ENCODE measurements around the gene ACTRT2.

Gene ACTRT2

DNA sequence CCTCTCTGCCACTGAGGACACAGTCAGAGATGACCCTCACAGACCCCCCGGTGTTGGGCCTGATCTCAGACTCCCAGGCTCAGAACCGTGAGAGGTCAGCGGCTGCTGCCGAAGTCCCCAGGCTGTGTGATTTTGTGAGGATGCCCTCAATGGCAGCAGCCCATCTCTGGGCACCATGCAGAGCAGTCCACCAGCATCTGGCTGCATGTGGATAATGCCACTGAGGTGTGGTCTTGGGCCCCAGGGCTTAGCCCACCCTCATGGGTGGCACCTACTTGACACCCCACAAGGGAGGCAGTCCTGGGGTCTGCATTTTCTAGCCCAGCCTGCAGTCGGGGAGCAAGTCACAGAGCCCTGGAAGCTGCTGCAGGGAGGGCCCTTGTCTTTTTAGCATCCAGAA lies 5.5 kb upstream of the ACTRT2 start:
- in situ Hi-C loops (cut with HindIII; ENCODE audit: low sequenced_read_pairs): no loop called here

DNA sequence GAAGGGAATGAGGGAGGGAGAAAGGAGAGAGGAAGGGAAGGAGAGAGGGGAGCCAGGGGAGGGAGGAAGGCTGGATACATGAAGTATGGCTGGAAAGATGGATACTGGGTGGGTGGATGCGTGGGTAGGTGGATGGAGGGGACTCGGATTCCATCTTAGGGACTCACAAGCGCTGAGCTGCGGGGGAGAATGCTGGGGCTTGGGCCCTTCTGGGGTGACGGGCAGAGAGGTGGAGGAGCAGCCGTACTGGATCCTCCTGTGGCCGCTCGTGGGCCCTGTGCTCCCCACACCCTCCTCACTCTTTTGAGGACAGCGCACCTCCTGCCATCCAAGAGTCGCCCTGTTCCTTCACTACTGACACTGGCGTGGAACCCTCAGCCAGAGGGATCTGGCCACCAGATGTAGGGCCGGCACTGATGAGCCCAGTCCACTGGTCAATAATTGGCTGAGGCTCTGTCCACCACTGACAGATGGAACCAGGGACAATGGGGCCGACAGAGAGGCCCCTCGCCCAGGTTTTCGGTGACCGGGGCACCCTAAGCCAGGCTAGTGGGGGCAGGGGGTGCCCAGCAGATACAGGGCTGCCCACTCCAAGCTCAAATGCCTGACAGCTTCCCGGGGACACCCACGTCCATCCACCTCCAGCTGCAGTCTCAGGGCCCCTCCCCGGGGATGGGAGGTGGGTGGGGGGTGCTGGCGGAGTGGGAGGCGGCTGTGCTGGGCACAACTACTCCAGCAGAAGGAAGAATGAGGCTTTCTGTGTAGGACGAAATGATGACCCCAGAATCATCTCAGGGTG lies 4.4 kb upstream of the ACTRT2 start:
- in situ Hi-C loops (cut with HindIII; ENCODE audit: low sequenced_read_pairs): no loop called here

GRCh38 chr1:3017440-3018050 lies 3.7 kb upstream of the ACTRT2 start:
- in situ Hi-C loops (cut with HindIII; ENCODE audit: low sequenced_read_pairs): no loop called here

GRCh38 chr1:3018051-3018471 lies 3.2 kb upstream of the ACTRT2 start:
- in situ Hi-C loops (cut with HindIII; ENCODE audit: low sequenced_read_pairs): no loop called here

GRCh38 chr1:3018576-3018975 lies 2.7 kb upstream of the ACTRT2 start:
- in situ Hi-C loops (cut with HindIII; ENCODE audit: low sequenced_read_pairs): no loop called here

DNA sequence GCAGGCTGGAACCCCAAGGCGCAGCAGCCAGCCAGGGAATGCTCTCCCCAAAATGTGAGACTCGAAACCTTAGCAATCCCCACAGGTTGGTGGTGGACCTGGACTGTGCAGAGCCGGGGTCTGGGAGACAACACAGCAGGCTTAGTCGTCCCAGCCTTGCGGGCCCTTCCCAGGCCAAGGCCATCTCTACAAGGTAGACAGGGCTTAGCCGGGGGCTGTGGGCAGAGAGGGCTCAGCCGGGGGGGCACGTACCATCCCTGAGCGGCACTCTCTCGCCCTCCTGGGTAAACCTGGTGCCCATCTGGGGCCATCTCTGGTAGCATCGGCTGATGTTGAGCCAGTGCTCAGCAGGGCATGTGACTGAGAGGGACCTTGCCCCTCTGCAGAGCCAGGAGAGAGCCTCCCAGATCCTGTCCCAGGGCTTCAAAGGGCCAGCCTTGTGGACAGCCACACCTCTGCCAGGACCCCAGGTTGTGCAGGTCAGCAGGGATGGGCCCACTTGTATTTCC lies 2.2 kb upstream of the ACTRT2 start:
- in situ Hi-C loops (cut with HindIII; ENCODE audit: low sequenced_read_pairs): no loop called here

DNA sequence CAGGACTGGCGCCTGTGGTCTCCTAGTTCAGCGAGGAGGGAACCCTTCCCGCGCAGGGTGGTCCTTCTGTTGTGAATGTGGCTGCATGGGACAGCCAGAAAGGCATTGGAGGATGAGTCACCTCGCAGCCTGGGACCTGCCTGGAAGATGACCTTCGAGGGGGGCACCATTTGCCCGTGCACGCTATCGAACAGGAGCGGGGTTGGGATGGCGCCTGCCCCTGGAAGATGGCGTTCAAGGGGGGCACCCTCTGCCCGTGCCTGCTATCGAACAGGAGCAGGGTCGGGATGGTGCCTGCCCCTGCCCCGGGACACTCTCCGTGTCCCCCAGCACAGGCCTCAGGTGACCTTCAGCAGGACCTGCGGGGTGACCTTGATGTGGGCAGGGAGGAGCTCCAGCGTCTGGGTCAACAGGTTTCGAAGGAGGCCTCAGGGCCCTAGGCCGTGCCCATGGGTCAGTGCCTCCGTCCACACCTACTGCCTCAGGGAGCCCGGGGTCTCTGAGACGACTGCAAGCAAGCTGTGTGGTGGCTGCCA lies 1.7 kb upstream of the ACTRT2 start:
- in situ Hi-C loops (cut with HindIII; ENCODE audit: low sequenced_read_pairs): no loop called here

DNA sequence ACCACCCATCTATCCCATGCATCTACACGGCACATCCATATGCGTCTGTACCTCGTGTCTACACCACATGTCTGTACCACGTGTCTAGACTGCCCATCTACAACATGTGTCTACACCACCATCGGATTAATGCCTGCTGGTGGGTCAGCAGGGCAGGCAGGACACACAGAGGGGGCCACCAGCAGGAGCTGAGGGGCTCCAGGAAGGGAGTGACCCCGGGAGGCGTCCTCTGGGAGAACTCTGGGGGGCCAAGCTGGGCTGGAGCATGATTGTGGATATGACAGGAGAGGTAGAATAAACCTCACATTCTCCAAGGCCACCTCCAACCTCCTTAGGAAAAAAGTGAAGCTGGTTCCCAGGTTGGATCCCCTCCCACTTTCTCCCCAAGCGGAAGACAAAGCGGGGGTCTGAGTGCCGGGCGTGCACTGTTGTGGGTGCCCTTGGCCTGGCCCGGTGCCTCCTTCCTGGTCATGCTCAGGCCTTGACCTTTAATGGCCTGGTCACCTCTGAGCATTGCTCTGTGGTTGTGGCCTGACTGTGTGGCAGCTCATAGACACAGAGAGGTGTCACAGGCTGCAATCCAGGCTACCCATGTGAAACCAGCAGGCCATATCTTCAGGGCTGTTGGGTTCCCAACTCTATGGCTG lies 881 bp upstream of the ACTRT2 start:
- in situ Hi-C loops (cut with HindIII; ENCODE audit: low sequenced_read_pairs): no loop called here

DNA sequence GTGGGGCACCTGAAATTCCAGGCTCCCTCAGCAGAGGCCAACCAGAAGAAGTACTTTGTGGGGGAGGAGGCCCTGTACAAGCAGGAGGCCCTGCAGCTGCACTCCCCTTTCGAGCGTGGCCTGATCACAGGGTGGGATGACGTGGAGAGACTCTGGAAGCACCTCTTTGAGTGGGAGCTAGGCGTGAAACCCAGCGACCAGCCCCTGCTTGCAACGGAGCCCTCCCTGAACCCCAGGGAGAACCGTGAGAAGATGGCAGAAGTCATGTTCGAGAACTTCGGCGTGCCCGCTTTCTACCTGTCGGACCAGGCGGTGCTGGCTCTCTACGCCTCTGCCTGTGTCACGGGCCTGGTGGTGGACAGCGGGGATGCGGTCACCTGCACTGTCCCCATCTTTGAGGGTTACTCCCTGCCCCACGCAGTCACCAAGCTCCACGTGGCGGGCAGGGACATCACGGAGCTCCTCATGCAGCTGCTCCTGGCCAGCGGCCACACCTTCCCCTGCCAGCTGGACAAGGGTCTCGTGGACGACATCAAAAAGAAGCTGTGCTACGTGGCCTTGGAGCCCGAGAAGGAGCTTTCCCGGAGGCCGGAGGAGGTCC lies 634 bp downstream of the ACTRT2 start:
- in situ Hi-C loops (cut with HindIII; ENCODE audit: low sequenced_read_pairs): no loop called here

GRCh38 chr1:3022511-3022973 lies 1.3 kb downstream of the ACTRT2 start:
- in situ Hi-C loops (cut with HindIII; ENCODE audit: low sequenced_read_pairs): no loop called here

- in situ Hi-C loops (cut with HindIII; ENCODE audit: low sequenced_read_pairs): no loop called here
Observed at GRCh38 chr1:3022976-3023375, 1.7 kb downstream of the ACTRT2 start.

- in situ Hi-C loops (cut with HindIII; ENCODE audit: low sequenced_read_pairs): no loop called here
Observed at GRCh38 chr1:3024019-3024418, 2.8 kb downstream of the ACTRT2 start.

DNA sequence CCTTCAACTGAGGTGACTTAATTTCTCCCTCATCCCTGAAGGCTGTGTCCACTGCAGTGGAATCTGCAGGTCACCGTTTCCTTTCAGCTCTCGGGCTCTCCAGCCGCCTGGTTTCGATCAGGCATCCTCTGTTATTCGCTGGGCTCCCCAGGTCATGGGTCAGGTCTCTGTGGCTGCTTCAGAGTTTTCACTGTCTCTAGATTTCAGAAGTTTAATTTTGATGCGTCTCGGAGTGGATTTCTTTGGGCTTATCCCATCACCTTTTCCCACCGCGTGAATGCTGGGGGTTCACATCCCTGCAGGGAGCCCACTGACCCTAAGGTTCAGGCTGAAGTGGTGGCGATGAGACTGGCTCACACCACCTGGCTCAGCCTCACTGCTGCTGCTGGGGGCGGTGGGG lies 3.3 kb downstream of the ACTRT2 start:
- in situ Hi-C loops (cut with HindIII; ENCODE audit: low sequenced_read_pairs): no loop called here

DNA sequence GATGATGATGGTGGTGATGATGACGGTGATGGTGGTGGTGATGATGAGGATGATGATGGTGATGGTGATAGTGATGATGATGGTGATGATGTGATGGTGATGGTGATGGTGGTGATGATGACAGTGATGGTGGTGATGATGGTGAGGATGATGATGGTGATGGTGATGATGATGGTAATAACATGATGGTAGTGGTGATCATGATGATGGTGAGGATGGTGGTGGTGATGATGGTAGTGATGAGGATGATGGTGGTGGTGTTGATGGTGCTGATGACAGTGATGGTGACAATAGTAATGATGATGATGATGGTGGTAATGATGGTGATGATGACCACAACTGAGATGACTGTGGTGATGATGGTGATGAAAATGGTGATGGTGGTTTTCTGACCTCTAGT lies 4.9 kb downstream of the ACTRT2 start:
- in situ Hi-C loops (cut with HindIII; ENCODE audit: low sequenced_read_pairs): no loop called here

- in situ Hi-C loops (cut with HindIII; ENCODE audit: low sequenced_read_pairs): no loop called here
Observed at GRCh38 chr1:3026581-3027391, 5.5 kb downstream of the ACTRT2 start.

GRCh38 chr1:3027611-3028371 lies 6.5 kb downstream of the ACTRT2 start:
- in situ Hi-C loops (cut with HindIII; ENCODE audit: low sequenced_read_pairs): no loop called here

- in situ Hi-C loops (cut with HindIII; ENCODE audit: low sequenced_read_pairs): no loop called here
Observed at GRCh38 chr1:3028531-3029282, 7.4 kb downstream of the ACTRT2 start.

DNA sequence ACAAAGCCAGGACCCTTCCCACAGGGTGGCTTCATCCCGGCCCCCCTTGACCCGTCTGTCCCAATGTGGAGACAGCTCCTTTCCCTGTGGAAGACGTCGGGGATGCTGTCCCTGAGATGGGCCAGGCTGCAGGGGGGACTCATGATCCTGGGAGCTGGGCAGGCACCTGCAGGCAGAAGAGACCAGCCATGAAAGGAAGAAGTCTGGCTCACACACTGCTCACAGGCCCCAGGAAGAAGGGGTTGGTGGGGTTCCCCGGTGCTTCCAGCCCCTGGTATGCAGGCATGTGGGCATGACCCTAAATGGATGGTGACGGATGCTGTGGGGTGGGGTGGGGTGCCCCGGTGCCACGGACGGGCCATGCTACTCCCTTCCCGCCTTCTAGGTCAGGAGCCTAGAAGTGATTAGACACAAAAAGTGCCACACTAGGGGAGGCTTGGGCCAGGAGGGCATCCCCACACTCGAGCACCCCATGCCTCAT lies 8.3 kb downstream of the ACTRT2 start:
- in situ Hi-C loops (cut with HindIII; ENCODE audit: low sequenced_read_pairs): no loop called here
